ACHN (cell line): Measurements from ENCODE around the gene NF1.
"Not testable (repeated sequence)": the region's sequence is repeated elsewhere in the genome, so short reads cannot be mapped to it uniquely, and the experiment has no call there.

Experiments used
- DNase-seq: peaks from one replicate; pipeline ENCODE4 v3.0.0-alpha.2; 2015
- in situ Hi-C: cut with HindIII; loops from 2 replicates; pipeline ENCODE4 v1.10.0; 2017; ENCODE audit warnings: low sequenced_read_pairs, low pct_ligation_motif_present, low pct_unique_long_range_greater_than_20kb

The NF1 gene

GRCh38 chr17:31226950-31227349, 132.2 kb downstream of the NF1 start:
- no peak for DNase-seq
- in situ Hi-C loops, result no loop called here

DNA sequence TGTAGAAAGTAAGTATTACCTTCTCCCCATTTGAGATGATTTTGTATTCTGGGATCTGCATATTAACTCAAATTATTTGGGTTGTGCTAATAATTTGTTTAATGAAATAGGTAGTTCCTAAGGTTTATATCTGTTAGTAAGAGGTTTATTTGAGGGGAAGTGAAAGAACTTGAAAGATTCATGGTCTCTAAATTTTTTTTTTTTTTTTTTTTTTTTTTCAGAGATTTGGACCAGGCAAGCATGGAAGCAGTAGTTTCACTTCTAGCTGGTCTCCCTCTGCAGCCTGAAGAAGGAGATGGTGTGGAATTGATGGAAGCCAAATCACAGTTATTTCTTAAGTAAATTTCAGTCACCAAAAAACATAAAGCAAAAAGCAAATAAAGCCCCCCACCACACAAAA, 137.1 kb downstream of the NF1 start:
- DNase-seq, result no peak
- in situ Hi-C loops, result no loop called here

GRCh38 chr17:31235110-31235509, 140.3 kb downstream of the NF1 start:
- in situ Hi-C loops, result no loop called here
- no peak for DNase-seq

DNA sequence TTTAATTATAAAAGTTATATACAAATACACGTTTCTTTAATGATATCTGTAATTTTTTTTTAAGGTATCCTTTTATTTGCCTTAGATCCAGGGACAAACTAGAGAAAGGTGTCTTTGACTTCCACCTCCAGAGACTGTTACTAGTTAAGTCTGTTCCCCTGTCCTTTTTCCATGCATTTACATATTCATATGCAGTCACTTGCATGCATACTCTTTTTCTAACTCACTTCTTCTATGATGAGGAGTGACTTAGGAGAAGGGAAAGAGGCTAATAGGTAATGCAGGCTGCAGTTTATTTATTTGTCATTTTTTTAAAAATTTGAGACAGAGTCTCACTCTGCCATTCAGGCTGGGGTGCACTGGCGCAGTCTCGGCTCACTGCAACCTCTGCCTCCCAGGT, 141.4 kb downstream of the NF1 start:
- DNase-seq, result no peak
- in situ Hi-C loops, result no loop called here

GRCh38 chr17:31236712-31237111, 141.9 kb downstream of the NF1 start:
- in situ Hi-C loops, result no loop called here
- no peak for DNase-seq

- no peak for DNase-seq
- in situ Hi-C loops, result no loop called here
Observed at GRCh38 chr17:31241116-31241515, 146.3 kb downstream of the NF1 start.

DNA sequence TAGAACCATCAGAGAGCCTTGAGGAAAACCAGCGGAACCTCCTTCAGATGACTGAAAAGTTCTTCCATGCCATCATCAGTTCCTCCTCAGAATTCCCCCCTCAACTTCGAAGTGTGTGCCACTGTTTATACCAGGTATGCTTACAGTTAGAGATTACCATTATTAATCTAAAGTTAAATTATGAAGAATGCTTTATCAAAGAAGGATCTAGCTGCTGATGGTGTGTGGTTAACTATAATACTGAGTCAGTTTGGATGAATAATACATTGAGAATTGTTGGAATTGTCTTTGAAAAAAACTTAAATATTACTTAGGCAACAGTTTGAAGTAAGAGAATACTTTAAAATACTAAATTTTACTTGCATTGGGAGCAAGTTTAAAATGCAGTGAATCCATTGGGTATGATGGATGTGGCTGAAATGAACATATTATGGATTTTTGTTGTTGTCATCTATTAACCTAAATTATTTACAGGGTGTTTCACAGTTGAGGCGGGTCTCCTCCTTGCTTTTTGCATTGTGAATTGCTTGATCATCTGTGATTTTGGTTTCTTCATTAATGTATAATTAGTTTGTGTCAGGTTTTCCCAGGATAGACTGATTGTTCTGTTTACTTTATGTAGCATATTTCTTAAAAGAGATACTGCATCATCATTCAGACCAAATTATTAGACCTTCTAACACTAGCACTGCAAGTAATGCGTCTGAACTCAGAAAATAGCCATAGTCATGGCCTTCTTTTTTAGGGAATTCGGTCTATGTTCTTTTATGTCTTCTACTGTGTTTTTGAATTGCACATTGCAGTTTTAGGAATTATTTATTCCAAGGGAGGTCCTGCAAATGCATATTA, 154.4 kb downstream of the NF1 start:
- DNase-seq, result peak; percentile 82
- in situ Hi-C loops, result no loop called here

DNA sequence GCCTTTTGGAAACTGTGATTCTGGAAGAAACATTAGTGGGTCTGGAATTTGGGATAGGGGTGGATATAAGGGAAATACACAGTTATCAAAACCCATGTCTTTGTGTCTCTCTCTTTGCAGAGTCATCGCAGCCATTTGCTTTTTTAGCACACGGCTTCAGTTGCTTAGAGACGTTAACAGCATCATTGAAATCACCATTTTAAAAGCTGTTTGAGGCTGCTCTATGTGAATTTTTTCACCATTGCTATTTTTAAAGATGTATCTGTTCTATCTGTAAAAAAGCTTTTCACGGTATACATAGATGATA, 155.0 kb downstream of the NF1 start:
- in situ Hi-C loops, result loop anchor here (25.0 kb wide), 1 partner anchor 113 kb away; no protein-coding TSS in a partner anchor
- peak; percentile 24 for DNase-seq

GRCh38 chr17:31250229-31250628, 155.5 kb downstream of the NF1 start:
- peak; percentile 16 for DNase-seq
- in situ Hi-C loops, result loop anchor here (25.0 kb wide), 1 partner anchor 112 kb away; no protein-coding TSS in a partner anchor

DNA sequence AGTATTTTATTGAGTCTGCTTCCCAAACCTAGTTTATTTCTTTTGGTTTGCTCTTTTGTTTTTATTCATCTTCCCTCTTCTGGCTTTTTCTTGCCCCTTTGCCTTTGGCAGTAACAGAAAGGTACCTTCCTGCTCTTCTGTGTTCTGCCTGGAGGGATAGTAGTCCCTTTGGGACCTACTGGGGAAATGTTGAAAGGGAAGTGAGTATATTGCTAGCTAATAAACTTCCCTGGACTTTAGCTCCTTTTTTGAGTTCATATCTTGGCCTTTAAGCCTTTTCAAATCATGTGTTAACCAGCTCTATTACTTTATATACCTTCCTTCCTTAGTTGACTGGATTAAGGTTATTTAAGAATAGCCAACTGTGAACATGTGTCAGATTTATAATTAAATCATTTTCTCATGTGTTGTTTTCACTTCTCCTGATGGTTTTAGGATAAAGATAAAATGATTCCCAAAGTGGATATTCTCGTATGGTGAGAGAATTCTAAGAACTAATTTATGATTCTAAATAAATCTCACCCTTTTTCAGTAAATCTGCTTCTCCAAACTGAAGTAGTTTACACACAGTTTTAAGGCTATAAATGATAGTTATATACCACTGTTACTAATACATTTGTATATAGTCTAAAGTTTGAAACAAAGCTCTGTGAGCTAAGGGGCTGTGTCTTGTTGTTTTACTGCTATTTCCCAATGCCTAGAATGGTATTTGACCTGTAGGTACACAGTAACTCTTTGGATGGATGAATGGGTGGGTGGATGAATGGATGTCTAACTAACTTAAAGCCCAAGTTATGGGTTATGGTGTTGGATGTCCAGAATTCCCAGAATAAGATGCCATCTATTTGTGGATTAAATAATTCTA, 156.6 kb downstream of the NF1 start:
- peak; percentile 16 for DNase-seq
- in situ Hi-C loops, result loop anchor here (25.0 kb wide), 1 partner anchor 111 kb away; no protein-coding TSS in a partner anchor

GRCh38 chr17:31251970-31252328, 157.2 kb downstream of the NF1 start:
- no peak for DNase-seq
- in situ Hi-C loops, result loop anchor here (25.0 kb wide), 1 partner anchor 110 kb away; no protein-coding TSS in a partner anchor

DNA sequence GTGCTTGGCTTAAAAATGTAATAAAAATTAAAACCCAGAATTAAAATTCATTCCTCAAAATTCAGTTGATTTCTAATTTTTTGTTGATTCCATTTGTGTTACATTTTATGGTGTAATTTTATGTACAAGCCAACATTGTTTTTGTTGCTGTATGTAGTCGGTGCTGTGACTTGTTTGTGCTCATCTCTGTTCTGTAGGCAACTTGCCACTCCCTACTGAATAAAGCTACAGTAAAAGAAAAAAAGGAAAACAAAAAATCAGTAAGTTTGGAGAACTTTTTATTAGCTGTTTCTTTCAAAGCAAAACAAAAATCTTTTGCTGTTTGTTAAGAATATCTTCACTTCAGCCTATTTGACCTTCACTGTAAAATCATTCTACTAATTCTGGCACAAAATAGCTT, 158.0 kb downstream of the NF1 start:
- in situ Hi-C loops, result loop anchor here (25.0 kb wide), 1 partner anchor 110 kb away; no protein-coding TSS in a partner anchor
- DNase-seq, result no peak

DNA sequence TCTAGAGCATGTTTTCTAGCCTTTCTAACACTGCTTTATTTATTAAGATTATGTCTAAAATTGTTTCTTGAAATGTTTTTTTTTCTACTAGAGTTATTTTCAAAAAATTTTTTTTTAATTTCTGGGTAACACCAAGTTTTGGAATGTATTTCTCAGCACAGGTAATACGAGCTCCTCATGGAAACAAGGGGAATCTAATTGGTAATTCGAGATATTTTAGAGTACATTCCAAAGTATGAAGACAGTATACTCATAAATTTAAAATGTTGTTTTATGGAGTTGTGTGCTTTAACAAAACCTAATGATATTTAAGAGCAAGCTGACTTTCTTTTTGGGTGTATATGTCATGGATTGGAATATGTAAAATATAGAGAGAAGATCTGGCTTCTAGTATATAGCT, 159.9 kb downstream of the NF1 start:
- no peak for DNase-seq
- in situ Hi-C loops, result loop anchor here (25.0 kb wide), 1 partner anchor 108 kb away; no protein-coding TSS in a partner anchor

GRCh38 chr17:31256936-31257335, 162.2 kb downstream of the NF1 start:
- in situ Hi-C loops, result loop anchor here (25.0 kb wide), 1 partner anchor 105 kb away; no protein-coding TSS in a partner anchor

GRCh38 chr17:31260151-31260550, 165.4 kb downstream of the NF1 start:
- no peak for DNase-seq
- in situ Hi-C loops, result loop anchor here (25.0 kb wide), 1 partner anchor 102 kb away; no protein-coding TSS in a partner anchor

More at GRCh38 chr17:31256936-31257335, 162.2 kb downstream of the NF1 start:
- no peak for DNase-seq

DNA sequence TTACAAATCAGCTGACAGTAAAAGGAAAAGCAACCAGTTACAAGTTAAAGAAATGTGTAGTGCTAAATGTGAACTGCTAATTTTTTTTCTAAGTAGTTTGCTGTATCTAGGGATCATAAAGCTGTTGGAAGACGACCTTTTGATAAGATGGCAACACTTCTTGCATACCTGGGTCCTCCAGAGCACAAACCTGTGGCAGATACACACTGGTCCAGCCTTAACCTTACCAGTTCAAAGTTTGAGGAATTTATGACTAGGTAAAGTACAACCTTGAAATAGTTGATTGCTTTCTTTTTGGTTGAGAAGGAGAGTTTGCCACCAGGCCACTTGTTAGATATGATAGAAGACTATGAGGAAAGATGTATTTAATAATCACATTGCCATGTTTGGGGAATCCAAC, 166.8 kb downstream of the NF1 start:
- in situ Hi-C loops, result loop anchor here (25.0 kb wide), 1 partner anchor 101 kb away; no protein-coding TSS in a partner anchor
- no peak for DNase-seq

DNA sequence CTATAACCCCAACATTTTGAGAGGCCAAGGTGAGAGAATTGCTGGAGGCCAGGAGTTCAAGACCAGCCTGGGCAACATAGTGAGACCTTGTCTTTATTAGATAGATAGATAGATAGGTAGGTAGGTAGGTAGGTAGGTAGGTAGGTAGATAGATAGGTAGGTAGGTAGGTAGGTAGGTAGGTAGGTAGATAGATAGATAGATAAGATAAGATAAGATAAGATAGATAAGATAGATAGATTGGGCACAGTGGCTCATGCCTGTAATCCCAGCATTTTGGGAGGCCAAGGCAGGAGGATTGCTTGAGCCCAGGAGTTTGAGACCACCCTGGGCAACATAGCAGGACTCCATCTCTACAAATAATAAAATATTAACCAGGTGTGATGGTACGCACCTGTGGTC, 168.1 kb downstream of the NF1 start:
- in situ Hi-C loops, result loop anchor here (25.0 kb wide), 1 partner anchor 99 kb away; no protein-coding TSS in a partner anchor
- not testable (repeated sequence) for DNase-seq

- in situ Hi-C loops, result loop anchor here (25.0 kb wide), 1 partner anchor 96 kb away; no protein-coding TSS in a partner anchor
- DNase-seq, result no peak
Observed at GRCh38 chr17:31266042-31266441, 171.3 kb downstream of the NF1 start.

DNA sequence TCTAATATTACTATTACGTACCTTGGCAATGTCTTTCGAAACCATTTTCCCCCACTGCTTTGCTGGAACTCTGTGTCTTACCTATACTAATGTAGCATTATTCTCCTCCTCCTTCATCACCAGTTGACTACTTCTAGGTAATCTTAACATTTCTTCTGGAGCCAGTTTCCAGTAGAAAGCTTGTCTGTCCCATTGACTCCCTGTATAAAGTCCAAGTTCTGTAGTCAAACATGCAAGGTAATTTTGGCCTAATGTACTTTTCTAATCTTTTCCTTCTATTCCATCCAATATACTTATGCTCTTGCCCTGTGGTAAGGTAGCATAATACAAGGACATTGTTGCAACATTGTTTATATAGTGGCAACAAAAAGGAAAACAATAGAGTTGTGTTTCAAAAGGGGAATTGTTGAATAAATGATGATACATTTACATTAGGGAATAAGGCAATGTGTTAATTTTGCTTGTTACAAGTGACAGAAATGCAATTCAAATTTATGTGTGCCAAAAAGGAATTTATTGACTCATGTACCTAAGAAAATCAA, 174.3 kb downstream of the NF1 start:
- DNase-seq, result no peak

More for the DNA sequence above, 174.3 kb downstream of the NF1 start:
- in situ Hi-C loops, result loop anchor here (25.0 kb wide), 1 partner anchor 93 kb away; no protein-coding TSS in a partner anchor
